Liver (tissue), 9 donors: ENCODE data around the gene PARP16. TPM values are rescaled to one million over a fixed set of nuclear protein-coding genes. Genes with fewer than 3 reads are reported as not detected.

ENCODE experiments used
- DNase-seq: peaks from one replicate; pipeline ENCODE4 v3.0.0-alpha.2; 2017; ENCODE audit warnings: low spot score
- H3K27ac ChIP-seq, 2 donors: one replicate each; pipeline ENCODE4 v1.7.0; 2013; ENCODE audit warnings: inconsistent platforms in 2 of 2, low read length in 2 of 2, control low read depth in 1 of 2, low read depth in 1 of 2, mild to moderate bottlenecking in 1 of 2
- H3K27me3 ChIP-seq, 4 donors: one replicate each; pipeline versions ENCODE4 v1.6.1 to v1.7.0; 2013; ENCODE audit warnings: low read length in 3 of 4, inconsistent platforms in 1 of 4, mild to moderate bottlenecking in 1 of 4, moderate library complexity in 1 of 4; ENCODE audit not compliant: control insufficient read depth in 4 of 4, insufficient read depth in 4 of 4
- H3K36me3 ChIP-seq, 4 donors: one replicate each; pipeline versions ENCODE4 v1.6.1 to v1.7.0; 2013; ENCODE audit warnings: low read length in 3 of 4, mild to moderate bottlenecking in 3 of 4, low read depth in 1 of 4, moderate library complexity in 1 of 4; ENCODE audit not compliant: control insufficient read depth in 4 of 4, insufficient read depth in 3 of 4
- H3K4me1 ChIP-seq, 4 donors: one replicate each; pipeline versions ENCODE4 v1.6.1 to v1.7.0; 2013; ENCODE audit warnings: low read length in 3 of 4, mild to moderate bottlenecking in 3 of 4, moderate library complexity in 1 of 4; ENCODE audit not compliant: control insufficient read depth in 4 of 4, insufficient read depth in 4 of 4
- H3K4me3 ChIP-seq, 3 donors: one replicate each; pipeline versions ENCODE4 v1.6.1 to v1.7.0; 2013; ENCODE audit warnings: low read length in 3 of 3, control low read depth in 1 of 3, low read depth in 1 of 3, mild to moderate bottlenecking in 1 of 3
- H3K9ac ChIP-seq, 2 donors: one replicate each; pipeline ENCODE4 v1.7.0; 2013; ENCODE audit warnings: low read length in 2 of 2, mild to moderate bottlenecking in 2 of 2, moderate library complexity in 2 of 2, control low read depth in 1 of 2, low read depth in 1 of 2
- H3K9me3 ChIP-seq, 4 donors: one replicate each; pipeline versions ENCODE4 v1.6.1 to v1.7.0; 2013; ENCODE audit warnings: low read length in 3 of 4; ENCODE audit not compliant: control insufficient read depth in 4 of 4
- ATF3 ChIP-seq: IDR thresholded peaks from 2 replicates; pipeline ENCODE4 v1.6.1; 2016; ENCODE audit warnings: antibody characterized with exemption
- CTCF ChIP-seq: fragments of 150-350 bp; IDR thresholded peaks from 2 replicates; pipeline ENCODE4 v1.5.1; 2017; ENCODE audit warnings: improper control_type of control experiment, low read depth, low read length; ENCODE audit not compliant: missing input control
- EGR1 ChIP-seq, 2 donors: IDR thresholded peaks; 2 replicates each; pipeline ENCODE4 v1.6.1; 2016 to 2018; ENCODE audit warnings: antibody characterized with exemption in 2 of 2, low read depth in 2 of 2
- FOXA1 ChIP-seq: IDR thresholded peaks from 2 replicates; pipeline ENCODE4 v1.6.1; 2016; ENCODE audit warnings: antibody characterized with exemption
- FOXA2 ChIP-seq: IDR thresholded peaks from 2 replicates; pipeline ENCODE4 v1.6.1; 2016; ENCODE audit warnings: antibody characterized with exemption
- GABPA ChIP-seq, 2 donors: IDR thresholded peaks in 1 of 2; conservative IDR thresholded peaks in 1 of 2; 2 replicates each; pipeline ENCODE4 v1.6.1; 2016; ENCODE audit warnings: antibody characterized with exemption in 2 of 2, mild to moderate bottlenecking in 1 of 2, moderate library complexity in 1 of 2
- HNF4A ChIP-seq, 2 donors: conservative IDR thresholded peaks; 2 replicates each; pipeline ENCODE4 v1.6.1; 2016; ENCODE audit warnings: antibody characterized with exemption in 2 of 2, mild to moderate bottlenecking in 2 of 2
- HNF4G ChIP-seq: IDR thresholded peaks from 2 replicates; pipeline ENCODE4 v1.6.1; 2016; ENCODE audit warnings: antibody characterized with exemption
- JUND ChIP-seq, 2 donors: IDR thresholded peaks; 2 replicates each; pipeline ENCODE4 v1.6.1; 2016; ENCODE audit warnings: antibody characterized with exemption in 2 of 2
- MAX ChIP-seq: IDR thresholded peaks from 2 replicates; pipeline ENCODE4 v1.6.1; 2016; ENCODE audit warnings: antibody characterized with exemption
- NR2F2 ChIP-seq: IDR thresholded peaks from 2 replicates; pipeline ENCODE4 v1.6.1; 2016; ENCODE audit warnings: antibody characterized with exemption
- RAD21 ChIP-seq, 2 donors: IDR thresholded peaks; 2 replicates each; pipeline ENCODE4 v1.6.1; 2016; ENCODE audit warnings: antibody characterized with exemption in 2 of 2, mild to moderate bottlenecking in 2 of 2
- REST ChIP-seq: IDR thresholded peaks from 2 replicates; pipeline ENCODE4 v1.6.1; 2016; ENCODE audit warnings: antibody characterized with exemption, mild to moderate bottlenecking
- RXRA ChIP-seq, 2 donors: IDR thresholded peaks; 2 replicates each; pipeline ENCODE4 v1.6.1; 2017 to 2018; ENCODE audit warnings: antibody characterized with exemption in 2 of 2, mild to moderate bottlenecking in 1 of 2
- SP1 ChIP-seq: IDR thresholded peaks from 2 replicates; pipeline ENCODE4 v1.6.1; 2018; ENCODE audit warnings: antibody characterized with exemption, mild to moderate bottlenecking
- TAF1 ChIP-seq: conservative IDR thresholded peaks from 2 replicates; pipeline ENCODE4 v1.6.1; 2016; ENCODE audit warnings: antibody characterized with exemption, mild to moderate bottlenecking
- YY1 ChIP-seq: IDR thresholded peaks from 2 replicates; pipeline ENCODE4 v1.6.1; 2016; ENCODE audit warnings: antibody characterized with exemption, mild to moderate bottlenecking
- ZBTB33 ChIP-seq: IDR thresholded peaks from 2 replicates; pipeline ENCODE4 v1.6.1; 2016; ENCODE audit warnings: antibody characterized with exemption
- WGBS: extraction: QIAGEN DNeasy Blood & Tissue Kit; methylation state at CpG from one replicate; pipeline ENCODE4 v1.1.7; 2013; 5-methylcytosine and 5-hydroxymethylcytosine counted together
- polyA plus RNA-seq, 2 donors: library from polyadenylated mRNA; stranded (reverse) in 1 of 2; unstranded in 1 of 2; fragments of 200-250 nt in 1 of 2; fragments of >200 nt in 1 of 2; fragmentation: Nextera tagmentation in 1 of 2; extraction: Ambion mirVana in 1 of 2; gene quantifications; one replicate each; pipeline versions ENCODE4 v1.2.1 to v1.2.3, GENCODE V29; 2013 to 2015
- total RNA-seq, 2 donors: library from RNA; depleted of rRNA; stranded (reverse); fragments of >200 nt; gene quantifications; one replicate each; pipeline ENCODE4 v1.2.3, GENCODE V29; 2014
- donor health status: healthy.
- donor health status: healthy.
- donor health status: healthy.
- donor health status: healthy.
- donor health status: healthy.

Gene PARP16
- total and polyA plus RNA-seq, 4 donors, result 4.0 to 6.9 (median 5.7) TPM

- no peak overlapping the region for H3K27ac ChIP-seq
- WGBS, result 83% methylated on average over 11 of the region's 11 CpGs
- no peak for DNase-seq
- H3K36me3 ChIP-seq, result no peaks in the 10 kb centered on the region
- H3K9ac ChIP-seq, result no peak overlapping the region
- no peaks in the 10 kb centered on the region for H3K27me3 ChIP-seq
- TF ChIP-seq SP1, result no peak
- no peak for TF ChIP-seq HNF4G
- TF ChIP-seq FOXA2, result no peak
- TF ChIP-seq ATF3, result no peak
- no peak for TF ChIP-seq RXRA (IDR thresholded peaks at IDR 0.05)
- no peak for TF ChIP-seq MAX
- no peak for TF ChIP-seq CTCF
- no peak for TF ChIP-seq EGR1 (IDR thresholded peaks at IDR 0.05; ENCODE audit: low read depth in 2 of 2)
- no peak for TF ChIP-seq ZBTB33
- no peak for TF ChIP-seq FOXA1
- TF ChIP-seq NR2F2, result no peak
- no peak for TF ChIP-seq HNF4A (conservative IDR thresholded peaks at IDR 0.05)
- no peak for TF ChIP-seq TAF1
- no peak for TF ChIP-seq YY1
- no peak for TF ChIP-seq JUND (IDR thresholded peaks at IDR 0.05)
- no peak for TF ChIP-seq RAD21 (IDR thresholded peaks at IDR 0.05)
- no peak for TF ChIP-seq GABPA (IDR thresholded peaks at IDR 0.05 in 1 of 2, conservative IDR thresholded peaks at IDR 0.05 in 1 of 2)
- TF ChIP-seq REST, result no peak
- H3K4me1 ChIP-seq, result peaks cover 0 to 15% (median 10%) of the 10 kb centered on the region in 4 donors
- H3K4me3 ChIP-seq, result no peak overlapping the region
- H3K9me3 ChIP-seq, result no peaks in the 10 kb centered on the region
These were observed 12.0 kb upstream of the PARP16 start for GRCh38 chr15:65298731-65299130.
